GM23338 (cell line): ENCODE measurements around the gene ZFP36L1. TPM values are rescaled to one million over a fixed set of nuclear protein-coding genes. Genes with fewer than 3 reads are reported as not detected.

Source experiments
- CREB1 ChIP-seq: fragments of 250-450 bp; sonication (Bioruptor Pico); IDR thresholded peaks from 2 replicates; pipeline ENCODE4 v1.5.0; 2020; ENCODE audit warnings: low read depth, mild to moderate bottlenecking, moderate library complexity
- EZH2phosphoT487 ChIP-seq: fragments of 200-600 bp; sonication (generic); IDR thresholded peaks from one replicate; pipeline ENCODE4 v1.8.1; 2018; ENCODE audit warnings: antibody characterized with exemption; ENCODE audit not compliant: unreplicated experiment
- NANOG ChIP-seq: IDR thresholded peaks from 2 replicates; pipeline ENCODE4 v1.6.1; 2016; ENCODE audit warnings: antibody characterized with exemption, borderline replicate concordance
- STAT1 ChIP-seq: IDR thresholded peaks from one replicate; pipeline ENCODE4 v1.6.1; 2016; ENCODE audit warnings: antibody characterized with exemption; ENCODE audit not compliant: unreplicated experiment
- polyA plus RNA-seq: library from polyadenylated mRNA; unstranded; fragments of >200 nt; fragmentation: Nextera tagmentation; extraction: Ambion mirVana; gene quantifications from 2 replicates; pipeline ENCODE4 v1.2.1, GENCODE V29; 2016
- total RNA-seq: library from RNA; depleted of rRNA; stranded (reverse); fragments of >200 nt; shearing (Covaris generic); gene quantifications from 2 replicates; pipeline ENCODE4 v1.2.3, GENCODE V29; 2014
- TF ChIP-seq, protein P1 (sequence below): fragments of 250-450 bp; sonication (Bioruptor Pico); IDR thresholded peaks from 2 replicates; pipeline ENCODE4 v1.5.0; 2020; ENCODE audit warnings: mild to moderate bottlenecking, moderate library complexity
- TF ChIP-seq, protein P2 (sequence below): IDR thresholded peaks from one replicate; pipeline ENCODE4 v1.6.1; 2018; ENCODE audit warnings: antibody characterized with exemption; ENCODE audit not compliant: unreplicated experiment
- TF ChIP-seq, protein P3 (sequence below): IDR thresholded peaks from 2 replicates; pipeline ENCODE4 v1.6.1; 2016; ENCODE audit warnings: antibody characterized with exemption

The ZFP36L1 gene
- total and polyA plus RNA-seq, 2 experiments from 2014 or later, result 148 to 382 TPM

- TF ChIP-seq, protein P1, sequence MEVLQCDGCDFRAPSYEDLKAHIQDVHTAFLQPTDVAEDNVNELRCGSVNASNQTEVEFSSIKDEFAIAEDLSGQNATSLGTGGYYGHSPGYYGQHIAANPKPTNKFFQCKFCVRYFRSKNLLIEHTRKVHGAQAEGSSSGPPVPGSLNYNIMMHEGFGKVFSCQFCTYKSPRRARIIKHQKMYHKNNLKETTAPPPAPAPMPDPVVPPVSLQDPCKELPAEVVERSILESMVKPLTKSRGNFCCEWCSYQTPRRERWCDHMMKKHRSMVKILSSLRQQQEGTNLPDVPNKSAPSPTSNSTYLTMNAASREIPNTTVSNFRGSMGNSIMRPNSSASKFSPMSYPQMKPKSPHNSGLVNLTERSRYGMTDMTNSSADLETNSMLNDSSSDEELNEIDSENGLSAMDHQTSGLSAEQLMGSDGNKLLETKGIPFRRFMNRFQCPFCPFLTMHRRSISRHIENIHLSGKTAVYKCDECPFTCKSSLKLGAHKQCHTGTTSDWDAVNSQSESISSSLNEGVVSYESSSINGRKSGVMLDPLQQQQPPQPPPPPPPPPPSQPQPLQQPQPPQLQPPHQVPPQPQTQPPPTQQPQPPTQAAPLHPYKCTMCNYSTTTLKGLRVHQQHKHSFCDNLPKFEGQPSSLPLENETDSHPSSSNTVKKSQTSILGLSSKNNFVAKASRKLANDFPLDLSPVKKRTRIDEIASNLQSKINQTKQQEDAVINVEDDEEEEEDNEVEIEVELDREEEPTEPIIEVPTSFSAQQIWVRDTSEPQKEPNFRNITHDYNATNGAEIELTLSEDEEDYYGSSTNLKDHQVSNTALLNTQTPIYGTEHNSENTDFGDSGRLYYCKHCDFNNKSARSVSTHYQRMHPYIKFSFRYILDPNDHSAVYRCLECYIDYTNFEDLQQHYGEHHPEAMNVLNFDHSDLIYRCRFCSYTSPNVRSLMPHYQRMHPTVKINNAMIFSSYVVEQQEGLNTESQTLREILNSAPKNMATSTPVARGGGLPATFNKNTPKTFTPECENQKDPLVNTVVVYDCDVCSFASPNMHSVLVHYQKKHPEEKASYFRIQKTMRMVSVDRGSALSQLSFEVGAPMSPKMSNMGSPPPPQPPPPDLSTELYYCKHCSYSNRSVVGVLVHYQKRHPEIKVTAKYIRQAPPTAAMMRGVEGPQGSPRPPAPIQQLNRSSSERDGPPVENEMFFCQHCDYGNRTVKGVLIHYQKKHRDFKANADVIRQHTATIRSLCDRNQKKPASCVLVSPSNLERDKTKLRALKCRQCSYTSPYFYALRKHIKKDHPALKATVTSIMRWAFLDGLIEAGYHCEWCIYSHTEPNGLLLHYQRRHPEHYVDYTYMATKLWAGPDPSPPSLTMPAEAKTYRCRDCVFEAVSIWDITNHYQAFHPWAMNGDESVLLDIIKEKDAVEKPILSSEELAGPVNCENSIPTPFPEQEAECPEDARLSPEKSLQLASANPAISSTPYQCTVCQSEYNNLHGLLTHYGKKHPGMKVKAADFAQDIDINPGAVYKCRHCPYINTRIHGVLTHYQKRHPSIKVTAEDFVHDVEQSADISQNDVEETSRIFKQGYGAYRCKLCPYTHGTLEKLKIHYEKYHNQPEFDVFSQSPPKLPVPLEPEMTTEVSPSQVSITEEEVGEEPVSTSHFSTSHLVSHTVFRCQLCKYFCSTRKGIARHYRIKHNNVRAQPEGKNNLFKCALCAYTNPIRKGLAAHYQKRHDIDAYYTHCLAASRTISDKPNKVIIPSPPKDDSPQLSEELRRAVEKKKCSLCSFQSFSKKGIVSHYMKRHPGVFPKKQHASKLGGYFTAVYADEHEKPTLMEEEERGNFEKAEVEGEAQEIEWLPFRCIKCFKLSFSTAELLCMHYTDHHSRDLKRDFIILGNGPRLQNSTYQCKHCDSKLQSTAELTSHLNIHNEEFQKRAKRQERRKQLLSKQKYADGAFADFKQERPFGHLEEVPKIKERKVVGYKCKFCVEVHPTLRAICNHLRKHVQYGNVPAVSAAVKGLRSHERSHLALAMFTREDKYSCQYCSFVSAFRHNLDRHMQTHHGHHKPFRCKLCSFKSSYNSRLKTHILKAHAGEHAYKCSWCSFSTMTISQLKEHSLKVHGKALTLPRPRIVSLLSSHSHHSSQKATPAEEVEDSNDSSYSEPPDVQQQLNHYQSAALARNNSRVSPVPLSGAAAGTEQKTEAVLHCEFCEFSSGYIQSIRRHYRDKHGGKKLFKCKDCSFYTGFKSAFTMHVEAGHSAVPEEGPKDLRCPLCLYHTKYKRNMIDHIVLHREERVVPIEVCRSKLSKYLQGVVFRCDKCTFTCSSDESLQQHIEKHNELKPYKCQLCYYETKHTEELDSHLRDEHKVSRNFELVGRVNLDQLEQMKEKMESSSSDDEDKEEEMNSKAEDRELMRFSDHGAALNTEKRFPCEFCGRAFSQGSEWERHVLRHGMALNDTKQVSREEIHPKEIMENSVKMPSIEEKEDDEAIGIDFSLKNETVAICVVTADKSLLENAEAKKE (CRISPR knock-in tag), result no peak
- TF ChIP-seq CREB1 (CRISPR knock-in tag) (no peak), NANOG (no peak), EZH2phosphoT487 (no peak), STAT1 (no peak)
- TF ChIP-seq, protein P2, sequence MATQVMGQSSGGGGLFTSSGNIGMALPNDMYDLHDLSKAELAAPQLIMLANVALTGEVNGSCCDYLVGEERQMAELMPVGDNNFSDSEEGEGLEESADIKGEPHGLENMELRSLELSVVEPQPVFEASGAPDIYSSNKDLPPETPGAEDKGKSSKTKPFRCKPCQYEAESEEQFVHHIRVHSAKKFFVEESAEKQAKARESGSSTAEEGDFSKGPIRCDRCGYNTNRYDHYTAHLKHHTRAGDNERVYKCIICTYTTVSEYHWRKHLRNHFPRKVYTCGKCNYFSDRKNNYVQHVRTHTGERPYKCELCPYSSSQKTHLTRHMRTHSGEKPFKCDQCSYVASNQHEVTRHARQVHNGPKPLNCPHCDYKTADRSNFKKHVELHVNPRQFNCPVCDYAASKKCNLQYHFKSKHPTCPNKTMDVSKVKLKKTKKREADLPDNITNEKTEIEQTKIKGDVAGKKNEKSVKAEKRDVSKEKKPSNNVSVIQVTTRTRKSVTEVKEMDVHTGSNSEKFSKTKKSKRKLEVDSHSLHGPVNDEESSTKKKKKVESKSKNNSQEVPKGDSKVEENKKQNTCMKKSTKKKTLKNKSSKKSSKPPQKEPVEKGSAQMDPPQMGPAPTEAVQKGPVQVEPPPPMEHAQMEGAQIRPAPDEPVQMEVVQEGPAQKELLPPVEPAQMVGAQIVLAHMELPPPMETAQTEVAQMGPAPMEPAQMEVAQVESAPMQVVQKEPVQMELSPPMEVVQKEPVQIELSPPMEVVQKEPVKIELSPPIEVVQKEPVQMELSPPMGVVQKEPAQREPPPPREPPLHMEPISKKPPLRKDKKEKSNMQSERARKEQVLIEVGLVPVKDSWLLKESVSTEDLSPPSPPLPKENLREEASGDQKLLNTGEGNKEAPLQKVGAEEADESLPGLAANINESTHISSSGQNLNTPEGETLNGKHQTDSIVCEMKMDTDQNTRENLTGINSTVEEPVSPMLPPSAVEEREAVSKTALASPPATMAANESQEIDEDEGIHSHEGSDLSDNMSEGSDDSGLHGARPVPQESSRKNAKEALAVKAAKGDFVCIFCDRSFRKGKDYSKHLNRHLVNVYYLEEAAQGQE, result no peak
- TF ChIP-seq, protein P3, sequence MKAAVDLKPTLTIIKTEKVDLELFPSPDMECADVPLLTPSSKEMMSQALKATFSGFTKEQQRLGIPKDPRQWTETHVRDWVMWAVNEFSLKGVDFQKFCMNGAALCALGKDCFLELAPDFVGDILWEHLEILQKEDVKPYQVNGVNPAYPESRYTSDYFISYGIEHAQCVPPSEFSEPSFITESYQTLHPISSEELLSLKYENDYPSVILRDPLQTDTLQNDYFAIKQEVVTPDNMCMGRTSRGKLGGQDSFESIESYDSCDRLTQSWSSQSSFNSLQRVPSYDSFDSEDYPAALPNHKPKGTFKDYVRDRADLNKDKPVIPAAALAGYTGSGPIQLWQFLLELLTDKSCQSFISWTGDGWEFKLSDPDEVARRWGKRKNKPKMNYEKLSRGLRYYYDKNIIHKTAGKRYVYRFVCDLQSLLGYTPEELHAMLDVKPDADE, result no peak
Measured at GRCh38 chr14:68770051-68770450, 22.8 kb downstream of the ZFP36L1 start (continued).
